ENCODE data around the gene PLLP.

DNA sequence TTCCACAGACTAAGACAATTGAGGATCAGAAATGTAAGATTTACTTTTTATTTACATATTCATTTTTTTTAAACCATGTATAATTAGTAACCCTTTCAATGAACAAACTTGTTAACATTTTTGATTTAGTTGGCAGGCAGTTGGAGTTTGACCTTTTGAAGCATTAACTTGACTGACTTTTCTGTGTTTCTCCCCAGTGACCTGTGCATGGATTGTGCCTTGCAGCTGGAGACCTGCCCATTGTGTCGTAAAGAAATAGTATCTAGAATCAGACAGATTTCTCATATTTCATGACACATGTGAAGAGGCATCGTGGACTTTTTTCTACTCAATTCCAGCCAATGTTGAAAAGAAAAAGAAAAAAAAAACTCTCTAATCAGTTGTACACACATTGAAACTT, 45.8 kb downstream of the PLLP start:
- TF ChIP-seq, protein P1, sequence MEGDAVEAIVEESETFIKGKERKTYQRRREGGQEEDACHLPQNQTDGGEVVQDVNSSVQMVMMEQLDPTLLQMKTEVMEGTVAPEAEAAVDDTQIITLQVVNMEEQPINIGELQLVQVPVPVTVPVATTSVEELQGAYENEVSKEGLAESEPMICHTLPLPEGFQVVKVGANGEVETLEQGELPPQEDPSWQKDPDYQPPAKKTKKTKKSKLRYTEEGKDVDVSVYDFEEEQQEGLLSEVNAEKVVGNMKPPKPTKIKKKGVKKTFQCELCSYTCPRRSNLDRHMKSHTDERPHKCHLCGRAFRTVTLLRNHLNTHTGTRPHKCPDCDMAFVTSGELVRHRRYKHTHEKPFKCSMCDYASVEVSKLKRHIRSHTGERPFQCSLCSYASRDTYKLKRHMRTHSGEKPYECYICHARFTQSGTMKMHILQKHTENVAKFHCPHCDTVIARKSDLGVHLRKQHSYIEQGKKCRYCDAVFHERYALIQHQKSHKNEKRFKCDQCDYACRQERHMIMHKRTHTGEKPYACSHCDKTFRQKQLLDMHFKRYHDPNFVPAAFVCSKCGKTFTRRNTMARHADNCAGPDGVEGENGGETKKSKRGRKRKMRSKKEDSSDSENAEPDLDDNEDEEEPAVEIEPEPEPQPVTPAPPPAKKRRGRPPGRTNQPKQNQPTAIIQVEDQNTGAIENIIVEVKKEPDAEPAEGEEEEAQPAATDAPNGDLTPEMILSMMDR (IDR thresholded peaks at IDR 0.05): no peak
- no peak for TF ChIP-seq POLR2AphosphoS5 (IDR thresholded peaks at IDR 0.05)
